Stomach smooth muscle (tissue), 2 donors: ENCODE data around the gene MEGF11.

Experiments
- H3K27ac ChIP-seq: one replicate; pipeline ENCODE4 v1.7.0; 2013; ENCODE audit warnings: mild to moderate bottlenecking, low read length, inconsistent platforms
- H3K27me3 ChIP-seq, 2 donors: one replicate each; pipeline ENCODE4 v1.7.0; 2013; ENCODE audit warnings: low read length in 2 of 2; ENCODE audit not compliant: insufficient read depth in 2 of 2, control insufficient read depth in 1 of 2
- H3K36me3 ChIP-seq, 2 donors: one replicate each; pipeline ENCODE4 v1.7.0; 2013; ENCODE audit warnings: low read length in 2 of 2; ENCODE audit not compliant: control insufficient read depth in 2 of 2, insufficient read depth in 2 of 2
- H3K4me1 ChIP-seq: one replicate; pipeline ENCODE4 v1.7.0; 2013; ENCODE audit warnings: low read length; ENCODE audit not compliant: control insufficient read depth, insufficient read depth
- H3K4me3 ChIP-seq, 2 donors: one replicate each; pipeline ENCODE4 v1.7.0; 2013; ENCODE audit warnings: low read length in 2 of 2
- H3K9ac ChIP-seq, 2 donors: one replicate each; pipeline ENCODE4 v1.7.0; 2013; ENCODE audit warnings: low read length in 2 of 2, mild to moderate bottlenecking in 1 of 2
- H3K9me3 ChIP-seq, 2 donors: one replicate each; pipeline ENCODE4 v1.7.0; 2013; ENCODE audit warnings: low read length in 2 of 2; ENCODE audit not compliant: control insufficient read depth in 2 of 2
- donor health status: healthy.
- donor health status: Pancreatic carcinoma.

Gene MEGF11

GRCh38 chr15:66001042-66001441 is 252.5 kb downstream of the MEGF11 start:
- H3K36me3 ChIP-seq = no peaks in the 10 kb centered on the region
- H3K4me3 ChIP-seq = no peak overlapping the region
- no peaks in the 10 kb centered on the region for H3K4me1 ChIP-seq
- H3K9ac ChIP-seq = no peak overlapping the region
- H3K9me3 ChIP-seq = no peaks in the 10 kb centered on the region
- peaks cover under 1 to 16% of the 10 kb centered on the region in 2 donors for H3K27me3 ChIP-seq
- no peak overlapping the region for H3K27ac ChIP-seq

- Histone ChIP-seq H3K9me3 (no peaks in the 10 kb centered on the region), H3K36me3 (no peaks in the 10 kb centered on the region), H3K4me1 (no peaks in the 10 kb centered on the region), H3K27me3 (peaks cover 10 to 21% of the 10 kb centered on the region in 2 donors), H3K27ac (no peak overlapping the region), H3K9ac (no peak overlapping the region), H3K4me3 (no peak overlapping the region)
Observed at GRCh38 chr15:65998486-65998885, 255.1 kb downstream of the MEGF11 start.

GRCh38 chr15:65996901-65997300 is 256.6 kb downstream of the MEGF11 start:
- Histone ChIP-seq H3K27ac (no peak overlapping the region), H3K4me3 (no peak overlapping the region), H3K36me3 (no peaks in the 10 kb centered on the region), H3K9ac (no peak overlapping the region), H3K27me3 (peaks cover 17 to 21% of the 10 kb centered on the region in 2 donors), H3K9me3 (no peaks in the 10 kb centered on the region), H3K4me1 (no peaks in the 10 kb centered on the region)

- Histone ChIP-seq H3K9ac (no peak overlapping the region), H3K27ac (no peak overlapping the region), H3K27me3 (peaks cover 21 to 24% of the 10 kb centered on the region in 2 donors), H3K36me3 (no peaks in the 10 kb centered on the region), H3K4me3 (no peak overlapping the region), H3K4me1 (no peaks in the 10 kb centered on the region), H3K9me3 (no peaks in the 10 kb centered on the region)
Observed at GRCh38 chr15:65994832-65995231, 258.7 kb downstream of the MEGF11 start.

- Histone ChIP-seq H3K36me3 (no peaks in the 10 kb centered on the region), H3K9ac (no peak overlapping the region), H3K27ac (no peak overlapping the region), H3K4me3 (no peak overlapping the region), H3K9me3 (no peaks in the 10 kb centered on the region), H3K27me3 (peaks cover 24 to 26% of the 10 kb centered on the region in 2 donors), H3K4me1 (no peaks in the 10 kb centered on the region)
Observed at GRCh38 chr15:65993762-65994161, 259.8 kb downstream of the MEGF11 start.

GRCh38 chr15:65993236-65993635 is 260.3 kb downstream of the MEGF11 start:
- Histone ChIP-seq H3K27ac (no peak overlapping the region), H3K27me3 (peaks cover 24 to 26% of the 10 kb centered on the region in 2 donors), H3K4me3 (no peak overlapping the region), H3K9ac (no peak overlapping the region), H3K36me3 (no peaks in the 10 kb centered on the region), H3K4me1 (no peaks in the 10 kb centered on the region), H3K9me3 (no peaks in the 10 kb centered on the region)

- Histone ChIP-seq H3K27me3 (peaks cover 24 to 25% of the 10 kb centered on the region in 2 donors), H3K9ac (no peak overlapping the region), H3K4me3 (no peak overlapping the region), H3K27ac (no peak overlapping the region), H3K36me3 (no peaks in the 10 kb centered on the region), H3K4me1 (no peaks in the 10 kb centered on the region), H3K9me3 (no peaks in the 10 kb centered on the region)
Observed at GRCh38 chr15:65991721-65992483, 261.6 kb downstream of the MEGF11 start.

GRCh38 chr15:65990298-65990981 is 263.1 kb downstream of the MEGF11 start:
- H3K9me3 ChIP-seq = no peaks in the 10 kb centered on the region
- H3K4me1 ChIP-seq = no peaks in the 10 kb centered on the region
- no peaks in the 10 kb centered on the region for H3K36me3 ChIP-seq
- no peak overlapping the region for H3K27ac ChIP-seq
- peaks cover 21 to 25% of the 10 kb centered on the region in 2 donors for H3K27me3 ChIP-seq
- H3K4me3 ChIP-seq = no peak overlapping the region
- H3K9ac ChIP-seq = no peak overlapping the region

- H3K27me3 ChIP-seq = peaks cover 16 to 40% of the 10 kb centered on the region in 2 donors
Observed at GRCh38 chr15:65987100-65987499, 266.4 kb downstream of the MEGF11 start.

GRCh38 chr15:65986416-65986815 is 267.1 kb downstream of the MEGF11 start:
- no peak overlapping the region for H3K9ac ChIP-seq
- no peaks in the 10 kb centered on the region for H3K9me3 ChIP-seq
- no peaks in the 10 kb centered on the region for H3K36me3 ChIP-seq
- no peak overlapping the region for H3K27ac ChIP-seq
- peaks cover 20 to 44% of the 10 kb centered on the region in 2 donors for H3K27me3 ChIP-seq
- H3K4me3 ChIP-seq = no peak overlapping the region
- H3K4me1 ChIP-seq = peaks cover 2% of the 10 kb centered on the region

More at GRCh38 chr15:65987100-65987499, 266.4 kb downstream of the MEGF11 start:
- no peak overlapping the region for H3K27ac ChIP-seq
- no peak overlapping the region for H3K4me3 ChIP-seq
- H3K9me3 ChIP-seq = no peaks in the 10 kb centered on the region
- no peaks in the 10 kb centered on the region for H3K36me3 ChIP-seq
- H3K9ac ChIP-seq = no peak overlapping the region
- H3K4me1 ChIP-seq = peaks cover 2% of the 10 kb centered on the region

GRCh38 chr15:65985387-65985786 is 268.2 kb downstream of the MEGF11 start:
- H3K9me3 ChIP-seq = no peaks in the 10 kb centered on the region
- H3K36me3 ChIP-seq = no peaks in the 10 kb centered on the region
- no peak overlapping the region for H3K4me3 ChIP-seq
- H3K4me1 ChIP-seq = peaks cover 2% of the 10 kb centered on the region
- peaks cover 22 to 48% of the 10 kb centered on the region in 2 donors for H3K27me3 ChIP-seq
- no peak overlapping the region for H3K27ac ChIP-seq
- H3K9ac ChIP-seq = no peak overlapping the region
